ENCODE data around the gene POLR1F.

- no peak for TF ChIP-seq CTCF (optimal IDR thresholded peaks at IDR 0.05 in 1 of 3, IDR thresholded peaks at IDR 0.05 in 1 of 3, conservative IDR thresholded peaks at IDR 0.05 in 1 of 3; ENCODE audit: extremely low read depth in 1 of 3, insufficient read depth in 2 of 3, low read length in 3 of 3)
- TF ChIP-seq EZH2 (IDR thresholded peaks at IDR 0.05; ENCODE audit: low read length): no peak
Observed at GRCh38 chr7:19715499-19715898, 6.7 kb upstream of the POLR1F start.

All from keratinocyte (primary cell).